ENCODE results near the gene IST1.

- TF ChIP-seq, protein P1, sequence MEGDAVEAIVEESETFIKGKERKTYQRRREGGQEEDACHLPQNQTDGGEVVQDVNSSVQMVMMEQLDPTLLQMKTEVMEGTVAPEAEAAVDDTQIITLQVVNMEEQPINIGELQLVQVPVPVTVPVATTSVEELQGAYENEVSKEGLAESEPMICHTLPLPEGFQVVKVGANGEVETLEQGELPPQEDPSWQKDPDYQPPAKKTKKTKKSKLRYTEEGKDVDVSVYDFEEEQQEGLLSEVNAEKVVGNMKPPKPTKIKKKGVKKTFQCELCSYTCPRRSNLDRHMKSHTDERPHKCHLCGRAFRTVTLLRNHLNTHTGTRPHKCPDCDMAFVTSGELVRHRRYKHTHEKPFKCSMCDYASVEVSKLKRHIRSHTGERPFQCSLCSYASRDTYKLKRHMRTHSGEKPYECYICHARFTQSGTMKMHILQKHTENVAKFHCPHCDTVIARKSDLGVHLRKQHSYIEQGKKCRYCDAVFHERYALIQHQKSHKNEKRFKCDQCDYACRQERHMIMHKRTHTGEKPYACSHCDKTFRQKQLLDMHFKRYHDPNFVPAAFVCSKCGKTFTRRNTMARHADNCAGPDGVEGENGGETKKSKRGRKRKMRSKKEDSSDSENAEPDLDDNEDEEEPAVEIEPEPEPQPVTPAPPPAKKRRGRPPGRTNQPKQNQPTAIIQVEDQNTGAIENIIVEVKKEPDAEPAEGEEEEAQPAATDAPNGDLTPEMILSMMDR (IDR thresholded peaks at IDR 0.05) = no peak
- no peak for TF ChIP-seq ZFX (IDR thresholded peaks at IDR 0.05; ENCODE audit: borderline replicate concordance)
Observed at GRCh38 chr16:71852158-71852557, 43.2 kb upstream of the IST1 start.

Data from 22Rv1 (cell line).